Neural crest cell (in vitro differentiated cells): Measurements from ENCODE around the gene LBHD2. TPM values are rescaled to one million over a fixed set of nuclear protein-coding genes. Genes with fewer than 3 reads are reported as not detected.

Source experiments
- DNase-seq: peaks from one replicate; pipeline ENCODE4 v3.0.0; 2021; ENCODE audit warnings: low read depth, mixed read lengths, low spot score
- H3K27ac Mint-ChIP-seq: one replicate; pipeline ENCODE4 v1.8.0; 2021; ENCODE audit warnings: mild to moderate bottlenecking, mixed read lengths; ENCODE audit not compliant: unreplicated experiment
- H3K27me3 Mint-ChIP-seq: 2 replicates; pipeline ENCODE4 v1.8.0; 2021; ENCODE audit warnings: low read depth, mild to moderate bottlenecking, mixed read lengths
- H3K36me3 Mint-ChIP-seq: 2 replicates; pipeline ENCODE4 v1.8.0; 2021; ENCODE audit warnings: low read depth, mild to moderate bottlenecking, mixed read lengths
- H3K4me1 Mint-ChIP-seq: 2 replicates; pipeline ENCODE4 v1.8.0; 2021; ENCODE audit warnings: mixed read lengths
- H3K4me3 Mint-ChIP-seq: one replicate; pipeline ENCODE4 v1.8.0; 2021; ENCODE audit warnings: mild to moderate bottlenecking, mixed read lengths
- H3K9me3 Mint-ChIP-seq: 2 replicates; pipeline ENCODE4 v1.8.0; 2021; ENCODE audit warnings: mixed read lengths
- CTCF ChIP-seq: fragments of 200-600 bp; sonication (generic); conservative IDR thresholded peaks from 2 replicates; pipeline ENCODE4 v1.5.0; 2021; ENCODE audit warnings: antibody characterized with exemption, mild to moderate bottlenecking
- total RNA-seq: library from RNA; stranded (reverse); gene quantifications from 2 replicates; pipeline ENCODE4 v1.2.1, GENCODE V29; 2021

Gene LBHD2
- total RNA-seq, 1 donor from 2014 or later: not detected

GRCh38 chr14:103073876-103074728, 9.9 kb upstream of the LBHD2 start:
- TF ChIP-seq CTCF: no peak
- Mint-ChIP-seq H3K4me3 (peak overlapping the region; percentile 47), H3K9me3 (no peaks in the 10 kb centered on the region), H3K4me1 (no peaks in the 10 kb centered on the region), H3K36me3 (no peaks in the 10 kb centered on the region), H3K27ac (no peak overlapping the region), H3K27me3 (peaks cover 7% of the 10 kb centered on the region)
- DNase-seq: no peak

- H3K4me3 Mint-ChIP-seq: no peak overlapping the region
- DNase-seq: no peak
These were observed 9.2 kb upstream of the LBHD2 start for GRCh38 chr14:103074729-103075367.

GRCh38 chr14:103078420-103078749, 5.6 kb upstream of the LBHD2 start:
- peak; percentile 59 for DNase-seq
- no peak overlapping the region for H3K4me3 Mint-ChIP-seq
- H3K9me3 Mint-ChIP-seq: no peaks in the 10 kb centered on the region
- peaks cover 7% of the 10 kb centered on the region for H3K27me3 Mint-ChIP-seq
- no peaks in the 10 kb centered on the region for H3K36me3 Mint-ChIP-seq
- H3K4me1 Mint-ChIP-seq: no peaks in the 10 kb centered on the region
- H3K27ac Mint-ChIP-seq: no peak overlapping the region
- TF ChIP-seq CTCF: peak; percentile 77

More at GRCh38 chr14:103074729-103075367, 9.2 kb upstream of the LBHD2 start:
- peaks cover 7% of the 10 kb centered on the region for H3K27me3 Mint-ChIP-seq
- no peak for TF ChIP-seq CTCF
- no peaks in the 10 kb centered on the region for H3K9me3 Mint-ChIP-seq
- H3K36me3 Mint-ChIP-seq: no peaks in the 10 kb centered on the region
- no peak overlapping the region for H3K27ac Mint-ChIP-seq
- H3K4me1 Mint-ChIP-seq: no peaks in the 10 kb centered on the region

GRCh38 chr14:103078860-103079587, 5.0 kb upstream of the LBHD2 start:
- Mint-ChIP-seq H3K9me3 (no peaks in the 10 kb centered on the region), H3K36me3 (no peaks in the 10 kb centered on the region), H3K4me3 (no peak overlapping the region), H3K4me1 (no peaks in the 10 kb centered on the region), H3K27ac (no peak overlapping the region), H3K27me3 (peaks cover 11% of the 10 kb centered on the region)
- DNase-seq: no peak
- no peak for TF ChIP-seq CTCF

- no peak for DNase-seq
- no peaks in the 10 kb centered on the region for H3K9me3 Mint-ChIP-seq
- no peak overlapping the region for H3K4me3 Mint-ChIP-seq
- TF ChIP-seq CTCF: no peak
- H3K36me3 Mint-ChIP-seq: no peaks in the 10 kb centered on the region
- H3K27ac Mint-ChIP-seq: no peak overlapping the region
- no peaks in the 10 kb centered on the region for H3K4me1 Mint-ChIP-seq
- H3K27me3 Mint-ChIP-seq: peaks cover 17% of the 10 kb centered on the region
These were observed 2.1 kb upstream of the LBHD2 start for GRCh38 chr14:103081951-103082350.
